Measurements from ENCODE around the gene EPG5. TPM values are rescaled to one million over a fixed set of nuclear protein-coding genes. Genes with fewer than 3 reads are reported as not detected.

The EPG5 gene
- total and polyA plus RNA-seq, 9 of the 15 experiments (the other 6 are each of a cell fraction or from before 2014, with no cell fraction given): 1.3 to 10.7 (median 5.2) TPM

- TF ChIP-seq ZNF324 (CRISPR knock-in tag; IDR thresholded peaks at IDR 0.05) (no peak), ZNF518B (CRISPR knock-in tag; IDR thresholded peaks at IDR 0.05) (no peak), TCF3 (CRISPR knock-in tag; IDR thresholded peaks at IDR 0.05) (peak; percentile 14; the same call in 1 of the 2 replicates), MTA3 (IDR thresholded peaks at IDR 0.05; ENCODE audit: borderline replicate concordance) (no peak), HCFC1 (IDR thresholded peaks at IDR 0.05; ENCODE audit: low read depth, low read length) (no peak), POLR2AphosphoS5 (IDR thresholded peaks at IDR 0.05; ENCODE audit: control insufficient read depth, insufficient read depth, low read depth, low read length) (no peak), ZBTB5 (IDR thresholded peaks at IDR 0.05) (no peak), EP400 (IDR thresholded peaks at IDR 0.05) (no peak), ZNF707 (CRISPR knock-in tag; conservative IDR thresholded peaks at IDR 0.05) (no peak), CTCF (IDR thresholded peaks at IDR 0.05 in 2 of 3, conservative IDR thresholded peaks at IDR 0.05 in 1 of 3; ENCODE audit: insufficient read depth in 2 of 3, low read depth in 1 of 3, low read length in 3 of 3) (no peak)
Observed at GRCh38 chr18:45828917-45829811, 138.0 kb downstream of the EPG5 start (continued).
